ENCODE data around the gene SLC17A6. TPM values are rescaled to one million over a fixed set of nuclear protein-coding genes. Genes with fewer than 3 reads are reported as not detected.

SLC17A6 gene
- polyA plus RNA-seq, 1 donor (not counting 4 experiments of a cell fraction or from before 2014, with no cell fraction given), result not detected

DNA sequence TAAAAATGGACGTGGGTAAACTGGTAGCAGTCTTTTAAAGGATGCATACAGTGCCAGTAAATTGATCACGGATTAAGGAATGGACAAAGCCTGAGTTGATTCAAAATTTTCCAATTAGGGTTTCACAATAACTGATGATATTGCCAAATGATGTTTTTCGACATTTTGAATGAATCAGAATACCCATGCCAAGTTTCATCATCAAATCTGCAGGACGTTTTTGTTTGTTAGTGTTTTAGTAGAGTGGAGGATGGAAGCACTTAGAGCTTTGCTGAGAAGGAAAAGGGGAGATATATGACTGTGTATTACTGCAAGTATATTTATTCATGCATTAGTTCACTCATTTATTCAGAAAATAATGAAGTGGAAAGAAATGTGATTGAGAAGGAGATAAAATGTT, 78.3 kb downstream of the SLC17A6 start:
- no peaks in the 10 kb centered on the region for H3K9me3 ChIP-seq (ENCODE audit: control insufficient read depth, low read depth, low read length)
- dilution Hi-C loops (cut with MboI; ENCODE audit: extremely low pct_ligation_motif_present, low sequenced_read_pairs), result no loop called here
- TF ChIP-seq EZH2 (IDR thresholded peaks at IDR 0.05; ENCODE audit: low read length), result no peak
- TF ChIP-seq, protein P1, sequence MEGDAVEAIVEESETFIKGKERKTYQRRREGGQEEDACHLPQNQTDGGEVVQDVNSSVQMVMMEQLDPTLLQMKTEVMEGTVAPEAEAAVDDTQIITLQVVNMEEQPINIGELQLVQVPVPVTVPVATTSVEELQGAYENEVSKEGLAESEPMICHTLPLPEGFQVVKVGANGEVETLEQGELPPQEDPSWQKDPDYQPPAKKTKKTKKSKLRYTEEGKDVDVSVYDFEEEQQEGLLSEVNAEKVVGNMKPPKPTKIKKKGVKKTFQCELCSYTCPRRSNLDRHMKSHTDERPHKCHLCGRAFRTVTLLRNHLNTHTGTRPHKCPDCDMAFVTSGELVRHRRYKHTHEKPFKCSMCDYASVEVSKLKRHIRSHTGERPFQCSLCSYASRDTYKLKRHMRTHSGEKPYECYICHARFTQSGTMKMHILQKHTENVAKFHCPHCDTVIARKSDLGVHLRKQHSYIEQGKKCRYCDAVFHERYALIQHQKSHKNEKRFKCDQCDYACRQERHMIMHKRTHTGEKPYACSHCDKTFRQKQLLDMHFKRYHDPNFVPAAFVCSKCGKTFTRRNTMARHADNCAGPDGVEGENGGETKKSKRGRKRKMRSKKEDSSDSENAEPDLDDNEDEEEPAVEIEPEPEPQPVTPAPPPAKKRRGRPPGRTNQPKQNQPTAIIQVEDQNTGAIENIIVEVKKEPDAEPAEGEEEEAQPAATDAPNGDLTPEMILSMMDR (optimal IDR thresholded peaks at IDR 0.05 in 1 of 3, IDR thresholded peaks at IDR 0.05 in 1 of 3, conservative IDR thresholded peaks at IDR 0.05 in 1 of 3; ENCODE audit: extremely low read depth in 1 of 3, insufficient read depth in 2 of 3, low read length in 3 of 3), result no peak

GRCh38 chr11:22426915-22427314, 88.7 kb downstream of the SLC17A6 start:
- no peaks in the 10 kb centered on the region for H3K9me1 ChIP-seq (ENCODE audit: control insufficient read depth, extremely low read depth, insufficient read depth, low read length)
- H3K9ac ChIP-seq (ENCODE audit: control insufficient read depth, extremely low read depth, insufficient read depth, low read length), result no peak overlapping the region
- H3K4me1 ChIP-seq (ENCODE audit: control insufficient read depth, extremely low read depth, insufficient read depth, low read length), result no peaks in the 10 kb centered on the region
- dilution Hi-C loops (cut with MboI; ENCODE audit: extremely low pct_ligation_motif_present, low sequenced_read_pairs), result loop anchor here (10.0 kb wide), 1 partner anchor 128 kb away; no protein-coding TSS in a partner anchor
- H3K79me2 ChIP-seq (ENCODE audit: control insufficient read depth, insufficient read depth, low read length), result no peaks in the 10 kb centered on the region
- no peaks in the 10 kb centered on the region for H3K9me3 ChIP-seq (ENCODE audit: control insufficient read depth, low read depth, low read length)
- TF ChIP-seq, protein P1 (optimal IDR thresholded peaks at IDR 0.05 in 1 of 3, IDR thresholded peaks at IDR 0.05 in 1 of 3, conservative IDR thresholded peaks at IDR 0.05 in 1 of 3; ENCODE audit: extremely low read depth in 1 of 3, insufficient read depth in 2 of 3, low read length in 3 of 3), result no peak
- TF ChIP-seq EZH2 (IDR thresholded peaks at IDR 0.05; ENCODE audit: low read length), result no peak
- FAIRE-seq, result no peak
- H3K27me3 ChIP-seq (ENCODE audit: control insufficient read depth, extremely low read depth, insufficient read depth, low read length), result no peaks in the 10 kb centered on the region
- no peak overlapping the region for H3K4me2 ChIP-seq (ENCODE audit: control insufficient read depth, extremely low read depth, insufficient read depth, low read depth, low read length)
- no peak overlapping the region for H3K4me3 ChIP-seq (ENCODE audit: control insufficient read depth in 2 of 3, extremely low read depth in 1 of 3, insufficient read depth in 2 of 3, low read depth in 1 of 3, low read length in 3 of 3)
- no peak overlapping the region for H2AFZ ChIP-seq (ENCODE audit: control insufficient read depth, low read length)
- DNase-seq (ENCODE audit: low read depth, low spot score), result no peak
- no peak overlapping the region for H3K27ac ChIP-seq (ENCODE audit: control insufficient read depth, insufficient read depth, low read length)
- H4K20me1 ChIP-seq (ENCODE audit: control insufficient read depth, extremely low read depth, insufficient read depth, low read length), result no peaks in the 10 kb centered on the region
- H3K36me3 ChIP-seq (ENCODE audit: control insufficient read depth in 2 of 2, extremely low read depth in 1 of 2, insufficient read depth in 2 of 2, low read length in 2 of 2), result no peaks in the 10 kb centered on the region

More for the DNA sequence above, 78.3 kb downstream of the SLC17A6 start:
- no peak overlapping the region for H3K9ac ChIP-seq (ENCODE audit: control insufficient read depth, extremely low read depth, insufficient read depth, low read length)
- H3K27ac ChIP-seq (ENCODE audit: control insufficient read depth, insufficient read depth, low read length), result no peak overlapping the region
- H3K4me1 ChIP-seq (ENCODE audit: control insufficient read depth, extremely low read depth, insufficient read depth, low read length), result no peaks in the 10 kb centered on the region
- H3K79me2 ChIP-seq (ENCODE audit: control insufficient read depth, insufficient read depth, low read length), result no peaks in the 10 kb centered on the region
- DNase-seq (ENCODE audit: low read depth, low spot score) (no peak), FAIRE-seq (no peak)
- no peaks in the 10 kb centered on the region for H3K36me3 ChIP-seq (ENCODE audit: control insufficient read depth in 2 of 2, extremely low read depth in 1 of 2, insufficient read depth in 2 of 2, low read length in 2 of 2)
- no peak overlapping the region for H3K4me2 ChIP-seq (ENCODE audit: control insufficient read depth, extremely low read depth, insufficient read depth, low read depth, low read length)
- no peak overlapping the region for H3K4me3 ChIP-seq (ENCODE audit: control insufficient read depth in 2 of 3, extremely low read depth in 1 of 3, insufficient read depth in 2 of 3, low read depth in 1 of 3, low read length in 3 of 3)
- no peaks in the 10 kb centered on the region for H3K9me1 ChIP-seq (ENCODE audit: control insufficient read depth, extremely low read depth, insufficient read depth, low read length)
- H2AFZ ChIP-seq (ENCODE audit: control insufficient read depth, low read length), result no peak overlapping the region
- no peaks in the 10 kb centered on the region for H3K27me3 ChIP-seq (ENCODE audit: control insufficient read depth, extremely low read depth, insufficient read depth, low read length)
- H4K20me1 ChIP-seq (ENCODE audit: control insufficient read depth, extremely low read depth, insufficient read depth, low read length), result no peaks in the 10 kb centered on the region

Other genes with a start within 250 kb of the SLC17A6 start
- 0.01 TPM in 1 of 3 replicates, not detected in the others for gene ANO5, start 145.3 kb upstream of the SLC17A6 start, polyA plus RNA-seq

Data from keratinocyte (primary cell).